GM21423 (cell line): Measurements from ENCODE around the gene ACAN.
"Not testable (repeated sequence)": the region's sequence is repeated elsewhere in the genome, so short reads cannot be mapped to it uniquely, and the experiment has no call there.

Experiments
- ATAC-seq: cut with Tn5 transposase; IDR thresholded peaks from one replicate; pipeline ENCODE4 v1.9.1; 2021; ENCODE audit warnings: mild to moderate bottlenecking, moderate library complexity; ENCODE audit not compliant: unreplicated experiment

The ACAN gene

GRCh38 chr15:88917760-88918159 is 114.5 kb downstream of the ACAN start:
- ATAC-seq, result no peak

- no peak for ATAC-seq
These were observed 115.5 kb downstream of the ACAN start for GRCh38 chr15:88918738-88919137.

- no peak for ATAC-seq
These were observed 117.1 kb downstream of the ACAN start for GRCh38 chr15:88920186-88920891.

- ATAC-seq, result not testable (repeated sequence)
These were observed 117.7 kb downstream of the ACAN start for GRCh38 chr15:88920892-88921435.
